ENCODE results near the gene DCDC2.

The DCDC2 gene

GRCh38 chr6:24329451-24329850, 28.4 kb downstream of the DCDC2 start:
- no peak for TF ChIP-seq CTCF (IDR thresholded peaks at IDR 0.05; ENCODE audit: insufficient read depth, low read length)
- TF ChIP-seq REST (IDR thresholded peaks at IDR 0.05; ENCODE audit: insufficient replicate concordance, low read depth): no peak
- TF ChIP-seq GABPA (IDR thresholded peaks at IDR 0.05; ENCODE audit: low read depth): no peak
- no peak for TF ChIP-seq POLR2AphosphoS5 (IDR thresholded peaks at IDR 0.05; ENCODE audit: low read depth)
- TF ChIP-seq SPI1 (IDR thresholded peaks at IDR 0.05; ENCODE audit: borderline replicate concordance, low read depth): no peak
- Histone ChIP-seq H3K4me3 (replicated peaks; ENCODE audit: insufficient read depth, low read length) (no peak overlapping the region), H3K27ac (replicated peaks) (no peak overlapping the region), H3K27me3 (ENCODE audit: insufficient read depth, poor library complexity, severe bottlenecking) (peaks cover 2% of the 10 kb centered on the region)
- DNase-seq (ENCODE audit: low read depth in 1 of 2, low spot score in 1 of 2): no peak

DNA sequence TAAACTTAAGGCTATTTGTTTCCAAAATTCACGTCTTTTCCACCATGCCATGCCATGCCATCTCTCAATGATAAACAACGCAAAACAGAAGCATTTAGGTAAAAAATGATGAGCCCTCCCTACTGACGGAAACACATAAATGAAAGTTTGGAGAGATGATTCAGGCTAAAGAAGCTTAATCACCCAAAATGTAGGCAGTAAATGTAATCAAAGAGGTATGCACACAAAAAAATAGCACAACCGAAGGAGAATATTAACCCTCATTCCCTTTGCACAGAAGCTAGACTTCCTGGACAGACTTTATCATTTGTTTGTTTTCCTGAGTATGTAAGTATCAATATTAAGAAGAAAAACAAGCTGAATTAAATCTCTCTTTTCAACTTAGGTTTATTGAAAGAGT, 28.8 kb downstream of the DCDC2 start:
- Histone ChIP-seq H3K4me3 (replicated peaks; ENCODE audit: insufficient read depth, low read length) (no peak overlapping the region), H3K27ac (replicated peaks) (no peak overlapping the region), H3K27me3 (ENCODE audit: insufficient read depth, poor library complexity, severe bottlenecking) (peaks cover 2% of the 10 kb centered on the region)
- DNase-seq (ENCODE audit: low read depth in 1 of 2, low spot score in 1 of 2): no peak
- TF ChIP-seq SPI1 (IDR thresholded peaks at IDR 0.05; ENCODE audit: borderline replicate concordance, low read depth) (no peak), CTCF (IDR thresholded peaks at IDR 0.05; ENCODE audit: insufficient read depth, low read length) (no peak)

GRCh38 chr6:24327756-24328155, 30.1 kb downstream of the DCDC2 start:
- Histone ChIP-seq H3K27me3 (ENCODE audit: insufficient read depth, poor library complexity, severe bottlenecking) (peaks cover 2% of the 10 kb centered on the region), H3K27ac (replicated peaks) (no peak overlapping the region), H3K4me3 (replicated peaks; ENCODE audit: insufficient read depth, low read length) (no peak overlapping the region)
- no peak for DNase-seq (ENCODE audit: low read depth in 1 of 2, low spot score in 1 of 2)
- TF ChIP-seq CTCF (IDR thresholded peaks at IDR 0.05; ENCODE audit: insufficient read depth, low read length): no peak
- TF ChIP-seq GABPA (IDR thresholded peaks at IDR 0.05; ENCODE audit: low read depth): no peak
- TF ChIP-seq REST (IDR thresholded peaks at IDR 0.05; ENCODE audit: insufficient replicate concordance, low read depth): no peak
- TF ChIP-seq SPI1 (IDR thresholded peaks at IDR 0.05; ENCODE audit: borderline replicate concordance, low read depth): no peak
- no peak for TF ChIP-seq POLR2AphosphoS5 (IDR thresholded peaks at IDR 0.05; ENCODE audit: low read depth)

- no peak for DNase-seq (ENCODE audit: low read depth in 1 of 2, low spot score in 1 of 2)
- H3K27ac ChIP-seq (replicated peaks): no peak overlapping the region
- no peak overlapping the region for H3K4me3 ChIP-seq (replicated peaks; ENCODE audit: insufficient read depth, low read length)
- H3K27me3 ChIP-seq (ENCODE audit: insufficient read depth, poor library complexity, severe bottlenecking): no peaks in the 10 kb centered on the region
- no peak for TF ChIP-seq CTCF (IDR thresholded peaks at IDR 0.05; ENCODE audit: insufficient read depth, low read length)
- TF ChIP-seq GABPA (IDR thresholded peaks at IDR 0.05; ENCODE audit: low read depth): no peak
- TF ChIP-seq SPI1 (IDR thresholded peaks at IDR 0.05; ENCODE audit: borderline replicate concordance, low read depth): no peak
- TF ChIP-seq POLR2AphosphoS5 (IDR thresholded peaks at IDR 0.05; ENCODE audit: low read depth): no peak
- TF ChIP-seq REST (IDR thresholded peaks at IDR 0.05; ENCODE audit: insufficient replicate concordance, low read depth): no peak
Observed at GRCh38 chr6:24325978-24326377, 31.9 kb downstream of the DCDC2 start.

All from HL-60 (cell line).